HepG2 (cell line): ENCODE results near the gene NXN. TPM values are rescaled to one million over a fixed set of nuclear protein-coding genes. Genes with fewer than 3 reads are reported as not detected.

Experiments used
- ATAC-seq: fragments of 200-7000 bp; cut with Tn5 transposase; 3 replicates; pipeline ENCODE4 v1.9.1; 2020; ENCODE audit warnings: mild to moderate bottlenecking, moderate library complexity
- BruUV-seq: library from RNA; stranded (reverse); fragments of 400-500 nt; replicated peaks from 2 replicates; lab custom pipeline; 2021; lab: Mats Ljungman, UMichigan
- CTCF ChIA-PET: fragments of 300-600 bp; formaldehyde crosslinking; extraction: SDS; loops from one replicate; lab custom pipeline; 2021; ENCODE audit warnings: low total read pairs, inconsistent platforms, low intra/inter-chr PET ratio; lab: Yijun Ruan, JAX
- POLR2A ChIA-PET: fragments of 350-600 bp; sonication (Branson Sonifier 250); formaldehyde crosslinking; loops from one replicate; lab custom pipeline; 2020; ENCODE audit warnings: antibody characterized with exemption, inconsistent platforms; lab: Yijun Ruan, JAX
- DNase-seq: peaks from one replicate; pipeline ENCODE4 v3.0.0-alpha.2; 2015; ENCODE audit warnings: low spot score
- FAIRE-seq: peaks from 3 replicates; lab custom pipeline; 2011; peaks lifted over from hg19 to GRCh38; lab: Jason Lieb, UNC
- H2AFZ ChIP-seq: one replicate; pipeline ENCODE4 v1.6.1; 2011; ENCODE audit warnings: low read length, inconsistent platforms
- H3K27ac ChIP-seq: fragments of 300-600 bp; 3 replicates; pipeline ENCODE4 v1.8.0; 2011; ENCODE audit warnings: mixed run types, mild to moderate bottlenecking, mixed read lengths, low read length, inconsistent platforms; ENCODE audit not compliant: insufficient read depth; ENCODE audit errors: extremely low read length
- H3K27me3 ChIP-seq, 2 experiments: fragments of 200-600 bp in 1 of 2; 2 replicates in 1 of 2; 3 replicates in 1 of 2; pipeline versions ENCODE4 v1.6.0 to v1.8.0; 2011; ENCODE audit warnings: low read length in 2 of 2, mild to moderate bottlenecking in 2 of 2, moderate library complexity in 2 of 2, inconsistent platforms in 1 of 2; ENCODE audit not compliant: insufficient read depth in 2 of 2, control insufficient read depth in 1 of 2
- H3K36me3 ChIP-seq, 2 experiments: fragments of 200-600 bp in 1 of 2; replicated peaks in 1 of 2; 2 replicates in 1 of 2; 3 replicates in 1 of 2; pipeline versions ENCODE4 v1.5.1 to v1.8.0; 2011; ENCODE audit warnings: low read length in 2 of 2, inconsistent platforms in 1 of 2; ENCODE audit not compliant: insufficient read depth in 2 of 2, control insufficient read depth in 1 of 2
- H3K4me1 ChIP-seq: 2 replicates; pipeline ENCODE4 v1.5.1; 2012; ENCODE audit warnings: low read length, inconsistent platforms; ENCODE audit not compliant: insufficient read depth
- H3K4me2 ChIP-seq: 2 replicates; pipeline ENCODE4 v1.6.0; 2011; ENCODE audit warnings: low read depth, low read length, inconsistent platforms
- H3K4me3 ChIP-seq, 3 experiments: fragments of 200-600 bp in 1 of 3; sonication (generic), shearing (Covaris generic) in 1 of 3; replicated peaks in 1 of 3; 2 replicates each; pipeline ENCODE4 v1.5.1; 2011 to 2016; ENCODE audit warnings: low read length in 3 of 3, inconsistent platforms in 2 of 3, low read depth in 2 of 3, mild to moderate bottlenecking in 2 of 3, control low read depth in 1 of 3, mixed read lengths in 1 of 3; ENCODE audit not compliant: insufficient read depth in 1 of 3
- H3K79me2 ChIP-seq: one replicate; pipeline ENCODE4 v1.6.1; 2011; ENCODE audit warnings: low read length, inconsistent platforms; ENCODE audit not compliant: insufficient read depth
- H3K9ac ChIP-seq: 2 replicates; pipeline ENCODE4 v1.6.0; 2011; ENCODE audit warnings: mild to moderate bottlenecking, low read depth, low read length, inconsistent platforms; ENCODE audit not compliant: insufficient read depth
- H3K9me3 ChIP-seq: 2 replicates; pipeline ENCODE4 v1.5.1; 2012; ENCODE audit warnings: mild to moderate bottlenecking, low read length
- H4K20me1 ChIP-seq: 2 replicates; pipeline ENCODE4 v1.6.0; 2011; ENCODE audit warnings: inconsistent platforms, mild to moderate bottlenecking, low read length, moderate library complexity; ENCODE audit not compliant: insufficient read depth
- ATF7 ChIP-seq, 2 experiments: fragments of 450-650 bp in 1 of 2; sonication (generic) in 1 of 2; formaldehyde crosslinking in 1 of 2; IDR thresholded peaks; 2 replicates each; pipeline versions ENCODE4 v1.4.0 to v1.6.1; 2016 to 2020; ENCODE audit warnings: antibody characterized with exemption in 1 of 2, mild to moderate bottlenecking in 1 of 2, missing genetic modification reagents in 1 of 2
- BCL6 ChIP-seq: IDR thresholded peaks from 2 replicates; pipeline ENCODE4 v1.6.1; 2016; ENCODE audit warnings: missing genetic modification reagents, missing compliant biosample characterization
- CEBPB ChIP-seq: IDR thresholded peaks from 2 replicates; pipeline ENCODE4 v1.6.1; 2011; ENCODE audit warnings: low read depth, low read length, improper control_type of control experiment, borderline replicate concordance
- MATR3 ChIP-seq: sonication (generic); formaldehyde crosslinking; IDR thresholded peaks from 2 replicates; pipeline ENCODE4 v1.4.0; 2020; ENCODE audit warnings: missing genetic modification reagents
- RCOR2 ChIP-seq: IDR thresholded peaks from 2 replicates; pipeline ENCODE4 v1.6.1; 2016; ENCODE audit warnings: missing biosample characterization, missing genetic modification reagents
- ZBTB40 ChIP-seq, 2 experiments: fragments of 450-650 bp in 1 of 2; sonication (generic) in 1 of 2; formaldehyde crosslinking in 1 of 2; IDR thresholded peaks; 2 replicates each; pipeline versions ENCODE4 v1.6.1 to v1.8.0; 2016 to 2022; ENCODE audit warnings: antibody characterized with exemption in 1 of 2, mild to moderate bottlenecking in 1 of 2, missing genetic modification reagents in 1 of 2
- ZNF24 ChIP-seq: fragments of 450-650 bp; IDR thresholded peaks from 2 replicates; pipeline ENCODE4 v1.6.1; 2017; ENCODE audit warnings: antibody characterized with exemption, mild to moderate bottlenecking
- ZNF552 ChIP-seq: sonication (generic); formaldehyde crosslinking; IDR thresholded peaks from 2 replicates; pipeline ENCODE4 v1.9.0; 2022; ENCODE audit warnings: missing genetic modification reagents, mild to moderate bottlenecking, borderline replicate concordance
- ZNF670 ChIP-seq: sonication (generic); formaldehyde crosslinking; IDR thresholded peaks from 2 replicates; pipeline ENCODE4 v1.8.0; 2022; ENCODE audit warnings: mild to moderate bottlenecking, missing genetic modification reagents, borderline replicate concordance
- WGBS: methylation state at CpG from one replicate; pipeline ENCODE4 v1.1.6; 2017; ENCODE audit warnings: low lambda C conversion rate; 5-methylcytosine and 5-hydroxymethylcytosine counted together
- in situ Hi-C: cut with HindIII; loops from 2 replicates; pipeline ENCODE4 v1.10.0; 2017; ENCODE audit warnings: low pct_unique_long_range_greater_than_20kb; ENCODE audit not compliant: extremely low pct_ligation_motif_present
- intact Hi-C: fragments of 100-400 bp; cut with micrococcal nuclease; formaldehyde crosslinking; loops from one replicate; pipeline ENCODE4 v1.10.0; 2022; ENCODE audit not compliant: unreplicated experiment
- polyA plus RNA-seq, 8 experiments: library from polyadenylated mRNA; depleted of rRNA in 3 of 8; stranded (reverse) in 7 of 8; unstranded in 1 of 8; fragments of >200 nt; fragmentation: Illumina TruSeq in 4 of 8; extraction: Trizol in 4 of 8; gene quantifications; 2 replicates each; pipeline versions ENCODE4 v1.2.1 to v1.2.3, GENCODE V29; 2011 to 2016; ENCODE audit warnings: low read depth in 4 of 8, missing spikeins in 1 of 8, mixed read lengths in 1 of 8; ENCODE audit not compliant: insufficient read depth in 1 of 8
- total RNA-seq, 5 experiments: library from RNA; depleted of rRNA; stranded (reverse); fragments of >200 nt; fragmentation: Illumina TruSeq; extraction: Trizol; gene quantifications; 2 replicates each; pipeline ENCODE4 v1.2.3, GENCODE V29; 2016; ENCODE audit warnings: low read depth in 1 of 5

Gene NXN
- total and polyA plus RNA-seq, 2 of the 13 experiments (the other 11 are each of a cell fraction or from before 2014, with no cell fraction given): 22.2 to 24.3 TPM

GRCh38 chr17:916315-916714 is 63.3 kb downstream of the NXN start:
- H3K27ac ChIP-seq: no peak overlapping the region
- intact Hi-C loops (no loop called here), in situ Hi-C loops (no loop called here)
- H3K9ac ChIP-seq: no peak overlapping the region
- FAIRE-seq (no peak), ATAC-seq (no peak), DNase-seq (no peak)
- no peak overlapping the region for H2AFZ ChIP-seq
- no TSS peak for BruUV-seq
- WGBS: 96% methylated on average over 7 of the region's 7 CpGs
- no peaks in the 10 kb centered on the region for H4K20me1 ChIP-seq
- POLR2A ChIA-PET: no interaction called here
- CTCF ChIA-PET: no interaction called here
- H3K4me3 ChIP-seq: no peak overlapping the region
- H3K9me3 ChIP-seq: 0 out of 2 replicates have a peak, but pooled peaks cover 5% of the 10 kb centered on the region
- H3K79me2 ChIP-seq: peaks cover 3% of the 10 kb centered on the region
- no peaks in the 10 kb centered on the region for H3K27me3 ChIP-seq
- H3K4me2 ChIP-seq: no peak overlapping the region
- H3K4me1 ChIP-seq: peaks cover 19% of the 10 kb centered on the region
- no peaks in the 10 kb centered on the region for H3K36me3 ChIP-seq
- TF ChIP-seq RCOR2 (CRISPR knock-in tag) (no peak), ZNF552 (CRISPR knock-in tag) (no peak), CEBPB (no peak)

GRCh38 chr17:915538-916201 is 63.9 kb downstream of the NXN start:
- in situ Hi-C loops: no loop called here
- Histone ChIP-seq H3K4me3 (no peak overlapping the region), H3K27ac (no peak overlapping the region), H3K4me1 (peaks cover 20% of the 10 kb centered on the region), H2AFZ (no peak overlapping the region), H3K79me2 (peaks cover 6% of the 10 kb centered on the region), H3K9me3 (0 out of 2 replicates have a peak, but pooled peaks cover 5% of the 10 kb centered on the region), H3K36me3 (no peaks in the 10 kb centered on the region), H3K4me2 (no peak overlapping the region), H3K27me3 (no peaks in the 10 kb centered on the region), H3K9ac (no peak overlapping the region), H4K20me1 (no peaks in the 10 kb centered on the region)
- intact Hi-C loops: no loop called here
- no peak for DNase-seq
- no peak for ATAC-seq
- ChIA-PET CTCF (no interaction called here), POLR2A (no interaction called here)
- WGBS: 73% methylated on average over 10 of the region's 10 CpGs
- BruUV-seq: no TSS peak
- FAIRE-seq: no peak
- TF ChIP-seq BCL6 (peak; percentile 87), ATF7 (IDR thresholded peaks at IDR 0.05) (no peak), ATF7 (CRISPR knock-in tag; IDR thresholded peaks at IDR 0.05) (no peak), MATR3 (CRISPR knock-in tag) (no peak), ZBTB40 (IDR thresholded peaks at IDR 0.05) (no peak), ZBTB40 (CRISPR knock-in tag; IDR thresholded peaks at IDR 0.05) (no peak), ZNF670 (CRISPR knock-in tag) (no peak), ZNF24 (no peak)
